ENCODE results near the gene SLC35C1. TPM values are rescaled to one million over a fixed set of nuclear protein-coding genes. Genes with fewer than 3 reads are reported as not detected.
A peak's percentile ranks its signal among the peaks of the same experiment; 100 is the strongest.

Gene SLC35C1
- total RNA-seq, 1 donor from 2014 or later: 19.5 TPM

DNA sequence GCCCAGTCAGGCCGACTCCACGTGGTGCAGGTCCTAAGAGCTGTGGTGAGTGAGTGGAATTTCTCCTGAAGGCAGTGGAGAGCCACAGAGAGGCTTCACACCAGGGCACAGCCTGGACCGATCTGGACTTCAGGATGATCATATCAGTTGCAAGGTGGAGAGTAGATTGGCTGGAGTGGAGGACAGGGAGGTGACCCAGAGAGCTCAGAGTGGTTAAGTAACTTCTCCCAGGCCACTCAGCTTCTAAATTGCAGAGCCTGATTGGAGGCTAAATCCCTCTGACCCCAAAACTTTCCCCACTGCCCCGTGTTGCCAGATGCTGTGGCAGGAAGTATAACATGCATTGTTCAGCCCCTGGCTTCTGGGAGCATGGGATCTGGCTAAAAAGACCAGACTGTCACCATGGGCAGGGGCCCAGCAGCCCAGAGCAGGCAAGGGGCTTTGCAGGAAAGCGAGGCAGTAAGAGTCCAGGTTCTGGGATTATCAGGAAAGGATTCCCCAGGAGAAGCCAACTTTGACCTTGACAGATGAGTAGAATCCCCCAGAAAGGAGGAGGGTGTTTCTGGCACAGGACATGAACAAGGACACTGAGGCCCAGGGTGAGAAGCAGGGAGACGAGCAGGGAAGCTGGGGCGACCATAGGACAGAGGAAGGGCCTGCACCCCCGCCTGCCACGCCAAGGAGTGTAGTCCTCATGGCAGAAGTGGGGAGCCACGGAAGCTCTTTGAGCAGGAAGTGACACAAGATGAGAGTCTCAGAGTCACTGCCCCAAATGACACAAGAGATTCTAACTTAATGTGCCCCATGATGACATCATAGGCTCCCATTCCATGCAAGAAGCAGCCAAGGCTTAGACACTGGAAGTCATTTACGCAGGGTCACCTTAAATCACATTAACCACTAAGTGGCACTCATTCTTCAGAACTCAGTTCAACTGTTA, 4.8 kb downstream of the SLC35C1 start:
- peak overlapping the region; percentile 53 for H3K27ac Mint-ChIP-seq
- H3K4me3 Mint-ChIP-seq: no peak overlapping the region
- no peak for DNase-seq (ENCODE audit: extremely low spot score, unreplicated experiment)

DNA sequence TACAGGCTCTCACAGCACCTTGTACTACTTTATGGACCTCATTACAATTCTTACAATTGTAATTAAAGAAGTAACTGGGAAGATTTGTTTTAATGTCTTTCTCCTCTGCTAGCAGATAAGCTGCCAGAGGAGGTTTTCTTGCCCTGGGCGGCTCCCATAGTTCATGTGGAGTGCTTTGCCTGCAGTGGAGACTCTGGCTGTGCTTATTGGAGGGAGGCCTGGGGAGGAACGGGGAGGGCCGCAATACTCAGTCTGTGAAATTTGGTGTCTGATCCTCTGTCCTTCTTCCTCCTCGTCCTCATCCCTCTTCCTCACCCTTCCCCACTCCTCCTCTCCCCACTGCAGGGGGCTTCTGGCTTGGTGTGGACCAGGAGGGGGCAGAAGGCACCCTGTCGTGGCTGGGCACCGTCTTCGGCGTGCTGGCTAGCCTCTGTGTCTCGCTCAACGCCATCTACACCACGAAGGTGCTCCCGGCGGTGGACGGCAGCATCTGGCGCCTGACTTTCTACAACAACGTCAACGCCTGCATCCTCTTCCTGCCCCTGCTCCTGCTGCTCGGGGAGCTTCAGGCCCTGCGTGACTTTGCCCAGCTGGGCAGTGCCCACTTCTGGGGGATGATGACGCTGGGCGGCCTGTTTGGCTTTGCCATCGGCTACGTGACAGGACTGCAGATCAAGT, 5.6 kb downstream of the SLC35C1 start:
- Mint-ChIP-seq H3K9me3 (no peaks in the 10 kb centered on the region), H3K36me3 (peaks cover 7% of the 10 kb centered on the region), H3K4me1 (ENCODE audit: unreplicated experiment) (peaks cover 20% of the 10 kb centered on the region), H3K27me3 (no peaks in the 10 kb centered on the region), H3K4me3 (no peak overlapping the region), H3K27ac (peak overlapping the region; percentile 53)
- no peak for DNase-seq (ENCODE audit: extremely low spot score, unreplicated experiment)
- TF ChIP-seq, protein P1, sequence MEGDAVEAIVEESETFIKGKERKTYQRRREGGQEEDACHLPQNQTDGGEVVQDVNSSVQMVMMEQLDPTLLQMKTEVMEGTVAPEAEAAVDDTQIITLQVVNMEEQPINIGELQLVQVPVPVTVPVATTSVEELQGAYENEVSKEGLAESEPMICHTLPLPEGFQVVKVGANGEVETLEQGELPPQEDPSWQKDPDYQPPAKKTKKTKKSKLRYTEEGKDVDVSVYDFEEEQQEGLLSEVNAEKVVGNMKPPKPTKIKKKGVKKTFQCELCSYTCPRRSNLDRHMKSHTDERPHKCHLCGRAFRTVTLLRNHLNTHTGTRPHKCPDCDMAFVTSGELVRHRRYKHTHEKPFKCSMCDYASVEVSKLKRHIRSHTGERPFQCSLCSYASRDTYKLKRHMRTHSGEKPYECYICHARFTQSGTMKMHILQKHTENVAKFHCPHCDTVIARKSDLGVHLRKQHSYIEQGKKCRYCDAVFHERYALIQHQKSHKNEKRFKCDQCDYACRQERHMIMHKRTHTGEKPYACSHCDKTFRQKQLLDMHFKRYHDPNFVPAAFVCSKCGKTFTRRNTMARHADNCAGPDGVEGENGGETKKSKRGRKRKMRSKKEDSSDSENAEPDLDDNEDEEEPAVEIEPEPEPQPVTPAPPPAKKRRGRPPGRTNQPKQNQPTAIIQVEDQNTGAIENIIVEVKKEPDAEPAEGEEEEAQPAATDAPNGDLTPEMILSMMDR (conservative IDR thresholded peaks at IDR 0.05): no peak

More for the DNA sequence above, 4.8 kb downstream of the SLC35C1 start:
- H3K9me3 Mint-ChIP-seq: no peaks in the 10 kb centered on the region
- H3K36me3 Mint-ChIP-seq: peaks cover 7% of the 10 kb centered on the region
- TF ChIP-seq, protein P1 (conservative IDR thresholded peaks at IDR 0.05): no peak
- no peaks in the 10 kb centered on the region for H3K27me3 Mint-ChIP-seq
- peaks cover 19% of the 10 kb centered on the region for H3K4me1 Mint-ChIP-seq (ENCODE audit: unreplicated experiment)

DNA sequence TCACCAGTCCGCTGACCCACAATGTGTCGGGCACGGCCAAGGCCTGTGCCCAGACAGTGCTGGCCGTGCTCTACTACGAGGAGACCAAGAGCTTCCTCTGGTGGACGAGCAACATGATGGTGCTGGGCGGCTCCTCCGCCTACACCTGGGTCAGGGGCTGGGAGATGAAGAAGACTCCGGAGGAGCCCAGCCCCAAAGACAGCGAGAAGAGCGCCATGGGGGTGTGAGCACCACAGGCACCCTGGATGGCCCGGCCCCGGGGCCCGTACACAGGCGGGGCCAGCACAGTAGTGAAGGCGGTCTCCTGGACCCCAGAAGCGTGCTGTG, 6.1 kb downstream of the SLC35C1 start:
- TF ChIP-seq, protein P1 (conservative IDR thresholded peaks at IDR 0.05): no peak
- no peaks in the 10 kb centered on the region for H3K9me3 Mint-ChIP-seq
- DNase-seq (ENCODE audit: extremely low spot score, unreplicated experiment): no peak

DNA sequence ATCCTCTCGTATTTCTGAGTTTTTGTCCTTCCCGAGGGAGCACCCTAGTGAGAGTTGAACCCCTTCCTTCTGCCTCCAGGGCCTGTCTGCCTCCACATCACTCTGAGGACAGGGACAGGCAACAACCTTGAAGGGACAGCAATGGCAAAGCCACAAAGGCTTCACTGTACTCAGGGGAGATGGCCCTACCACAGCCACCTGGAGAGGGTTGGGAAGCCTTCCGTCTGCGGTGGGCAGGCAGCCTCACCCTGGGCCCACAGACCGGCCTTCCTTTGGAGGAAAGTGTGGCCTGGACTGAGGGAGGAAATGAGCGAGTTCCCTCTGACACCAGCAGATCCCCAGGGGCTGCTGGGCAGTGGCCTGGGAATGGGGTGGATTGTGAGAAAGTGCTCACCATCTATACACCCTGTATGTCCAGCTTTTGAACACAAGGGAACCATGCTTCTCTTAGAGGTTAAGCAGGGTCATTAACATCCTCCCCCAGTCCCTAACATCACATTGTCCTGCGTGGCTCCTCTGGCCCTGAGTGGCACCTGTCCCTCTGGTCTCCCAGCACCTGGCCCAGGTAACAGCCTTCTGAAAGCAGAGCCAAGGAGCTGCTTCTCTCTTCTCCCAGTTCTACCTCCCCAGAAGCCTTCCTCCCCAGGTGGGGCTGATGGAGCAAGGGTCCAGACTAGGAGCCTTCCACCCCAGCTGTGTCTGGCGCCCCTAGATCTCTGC, 6.8 kb downstream of the SLC35C1 start:
- TF ChIP-seq, protein P1 (conservative IDR thresholded peaks at IDR 0.05): no peak
- H3K27ac Mint-ChIP-seq: no peak overlapping the region
- H3K4me3 Mint-ChIP-seq: no peak overlapping the region
- H3K9me3 Mint-ChIP-seq: no peaks in the 10 kb centered on the region
- peaks cover 17% of the 10 kb centered on the region for H3K4me1 Mint-ChIP-seq (ENCODE audit: unreplicated experiment)
- no peaks in the 10 kb centered on the region for H3K27me3 Mint-ChIP-seq
- H3K36me3 Mint-ChIP-seq: peaks cover 4% of the 10 kb centered on the region
- DNase-seq (ENCODE audit: extremely low spot score, unreplicated experiment): no peak

More for the DNA sequence above, 6.1 kb downstream of the SLC35C1 start:
- no peaks in the 10 kb centered on the region for H3K27me3 Mint-ChIP-seq
- H3K4me3 Mint-ChIP-seq: no peak overlapping the region
- H3K36me3 Mint-ChIP-seq: peaks cover 6% of the 10 kb centered on the region
- H3K27ac Mint-ChIP-seq: no peak overlapping the region
- H3K4me1 Mint-ChIP-seq (ENCODE audit: unreplicated experiment): peaks cover 23% of the 10 kb centered on the region

All from type B pancreatic cell (in vitro differentiated cells).